Measurements from ENCODE around the gene STEAP1B.
"Not testable (repeated sequence)": the region's sequence is repeated elsewhere in the genome, so short reads cannot be mapped to it uniquely, and the experiment has no call there.

STEAP1B gene

GRCh38 chr7:22496296-22496888 is 3.6 kb downstream of the STEAP1B start:
- not testable (repeated sequence) for DNase-seq

DNA sequence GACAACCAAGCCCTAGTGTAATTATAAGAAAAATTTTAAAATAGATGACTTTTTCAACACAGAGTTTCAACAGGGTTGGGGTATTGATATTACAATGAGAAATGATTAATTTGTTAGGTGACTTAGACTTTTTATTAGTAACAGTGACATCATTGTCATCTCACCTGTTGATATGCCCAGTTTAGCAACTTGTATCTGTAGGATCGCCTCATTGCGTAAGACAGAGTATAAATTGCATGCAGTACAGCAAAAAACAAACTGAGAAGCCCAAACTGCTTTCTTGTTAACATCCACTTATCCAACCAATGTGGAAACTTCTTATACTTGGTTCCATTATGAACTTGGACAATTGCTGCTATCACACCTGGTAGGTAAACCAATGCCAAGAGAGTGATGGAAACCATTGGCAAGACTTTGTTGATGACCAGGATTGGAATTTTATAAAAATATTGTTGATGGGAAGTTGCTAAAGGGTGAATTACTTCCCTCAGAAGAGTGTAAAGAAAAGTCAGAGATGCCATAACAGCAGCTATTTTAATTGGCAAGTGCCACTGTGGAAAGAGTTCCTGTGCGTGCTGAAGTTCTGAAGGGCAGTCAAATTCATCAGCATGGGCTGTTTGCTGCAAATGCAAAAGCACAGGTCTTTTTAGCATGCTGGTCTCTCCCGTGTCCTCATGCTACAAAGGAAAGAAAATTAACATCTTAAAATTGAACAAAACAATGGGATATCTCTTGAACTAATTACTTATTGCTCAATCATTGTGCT is 6.6 kb downstream of the STEAP1B start:
- DNase-seq, result not testable (repeated sequence)

GRCh38 chr7:22488643-22489462 is 11.1 kb downstream of the STEAP1B start:
- peak; percentile 65 for DNase-seq

GRCh38 chr7:22487978-22488642 is 11.9 kb downstream of the STEAP1B start:
- no peak for DNase-seq

DNA sequence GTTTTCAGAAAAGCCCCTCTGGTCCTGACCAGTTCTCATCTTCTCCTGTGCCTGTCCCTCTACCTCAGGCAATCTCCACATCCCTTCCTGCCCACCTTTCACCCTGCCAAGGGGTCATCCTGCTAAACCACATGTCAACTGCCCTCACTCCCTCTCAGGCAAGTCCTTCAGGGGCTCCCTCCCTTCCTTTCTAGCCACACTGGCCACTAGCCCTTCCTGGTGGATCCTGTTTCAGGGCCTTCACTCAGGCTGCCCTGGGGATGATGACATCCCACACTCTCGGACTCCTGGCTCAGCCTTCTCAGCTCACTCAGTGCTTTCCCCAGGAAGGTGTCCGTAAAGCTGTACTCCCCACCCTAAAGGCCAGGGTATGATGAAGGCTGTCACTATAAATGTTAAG is 13.4 kb downstream of the STEAP1B start:
- DNase-seq, result no peak

DNA sequence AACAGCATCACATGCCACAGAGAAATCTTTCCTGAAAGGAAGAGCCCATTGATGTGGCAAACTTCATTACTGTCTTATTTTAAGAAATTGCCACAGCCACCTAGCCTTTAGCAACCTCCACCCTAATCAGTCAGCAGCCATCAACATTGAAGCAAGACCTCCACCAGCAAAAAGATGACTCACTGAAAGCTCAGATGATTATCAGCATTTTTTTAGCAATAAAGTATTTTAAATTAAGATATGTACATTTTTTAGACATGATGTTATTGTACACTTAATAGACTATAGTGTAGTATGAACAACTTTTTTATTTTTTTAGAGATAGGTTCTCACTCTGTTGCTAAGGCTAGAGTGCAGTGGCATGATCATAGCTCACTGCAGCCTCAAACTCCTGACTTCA is 14.8 kb downstream of the STEAP1B start:
- no peak for DNase-seq

- DNase-seq, result no peak
Measured at GRCh38 chr7:22482503-22482902, 17.5 kb downstream of the STEAP1B start.

- DNase-seq, result peak; percentile 10
Measured at GRCh38 chr7:22481726-22482125, 18.3 kb downstream of the STEAP1B start.

- DNase-seq, result no peak
Measured at GRCh38 chr7:22480523-22481075, 19.4 kb downstream of the STEAP1B start.

- DNase-seq, result no peak
Measured at GRCh38 chr7:22477876-22478450, 22.0 kb downstream of the STEAP1B start.

- no peak for DNase-seq
Measured at GRCh38 chr7:22477262-22477661, 22.7 kb downstream of the STEAP1B start.

GRCh38 chr7:22476824-22477223 is 23.2 kb downstream of the STEAP1B start:
- no peak for DNase-seq

DNA sequence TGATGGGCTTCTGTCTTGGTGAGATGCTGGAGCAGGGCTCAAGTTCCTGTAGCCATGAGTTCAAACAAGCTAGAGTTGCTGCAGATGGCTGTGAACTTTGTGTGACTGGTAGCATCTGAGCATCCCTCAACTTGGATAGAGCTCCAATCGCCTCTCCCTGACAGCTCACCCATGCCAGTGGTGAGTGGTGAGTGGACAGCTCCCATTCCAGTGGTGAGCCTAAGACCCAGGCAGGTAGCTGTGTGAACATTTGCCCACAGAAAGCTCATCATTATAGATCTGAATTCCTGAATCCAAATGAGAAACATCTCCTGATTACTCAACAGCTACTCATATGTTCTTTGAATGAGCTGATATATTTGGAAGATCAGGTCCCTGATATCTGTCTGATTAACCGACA is 25.3 kb downstream of the STEAP1B start:
- DNase-seq, result no peak

- no peak for DNase-seq
Measured at GRCh38 chr7:22470981-22471380, 29.0 kb downstream of the STEAP1B start.

GRCh38 chr7:22469371-22470143 is 30.4 kb downstream of the STEAP1B start:
- DNase-seq, result no peak

- no peak for DNase-seq
Measured at GRCh38 chr7:22468609-22469008, 31.4 kb downstream of the STEAP1B start.

DNA sequence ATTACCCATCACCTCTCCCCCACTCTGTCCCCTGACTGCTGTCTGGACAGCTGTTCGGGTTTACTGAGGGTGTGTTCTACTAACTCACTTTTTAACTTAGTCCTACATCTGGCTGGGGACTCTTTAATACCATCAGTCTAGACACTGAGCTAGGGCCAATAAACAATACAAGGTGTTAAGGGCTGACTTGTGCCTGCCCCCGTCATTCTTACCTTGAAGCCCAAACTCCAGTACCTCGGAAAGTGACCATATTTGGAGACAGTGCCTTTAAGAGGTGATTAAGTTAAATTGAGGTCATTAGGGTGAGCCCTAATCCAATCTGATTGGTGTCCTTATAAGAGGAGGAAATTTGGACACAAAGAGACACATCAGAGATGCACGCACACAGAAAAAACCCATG is 35.7 kb downstream of the STEAP1B start:
- DNase-seq, result no peak

DNA sequence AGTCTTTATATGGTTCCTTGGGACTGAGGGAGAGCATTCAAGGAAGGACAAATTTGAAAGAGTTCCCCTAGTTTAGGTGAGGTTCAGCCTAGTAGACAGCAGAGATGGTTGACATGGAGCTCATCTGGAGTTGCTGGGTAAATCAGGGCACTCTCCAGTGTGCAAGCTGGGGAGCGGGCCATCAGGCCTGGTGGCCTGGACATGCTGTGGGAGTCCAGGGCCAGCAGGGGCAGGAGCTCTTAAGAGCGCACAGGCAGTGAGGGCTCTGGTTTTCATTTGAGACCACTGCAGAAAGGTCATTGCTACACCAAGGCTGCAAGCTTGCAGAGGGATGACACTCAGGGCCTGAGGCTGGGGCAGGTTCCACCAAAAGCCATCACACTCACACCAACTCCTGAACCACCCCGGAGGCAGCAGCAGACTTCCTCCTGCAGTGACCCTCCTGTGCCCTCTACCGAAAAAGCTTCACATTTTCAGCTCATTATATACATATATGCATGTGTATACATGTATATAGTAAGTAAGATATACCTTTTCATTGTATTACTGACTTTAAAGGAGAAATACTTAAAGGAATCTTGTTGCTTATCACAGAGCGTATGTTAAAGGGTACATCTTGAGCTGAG is 39.5 kb downstream of the STEAP1B start:
- no peak for DNase-seq

- DNase-seq, result no peak
Measured at GRCh38 chr7:22457471-22457870, 42.5 kb downstream of the STEAP1B start.

DNA sequence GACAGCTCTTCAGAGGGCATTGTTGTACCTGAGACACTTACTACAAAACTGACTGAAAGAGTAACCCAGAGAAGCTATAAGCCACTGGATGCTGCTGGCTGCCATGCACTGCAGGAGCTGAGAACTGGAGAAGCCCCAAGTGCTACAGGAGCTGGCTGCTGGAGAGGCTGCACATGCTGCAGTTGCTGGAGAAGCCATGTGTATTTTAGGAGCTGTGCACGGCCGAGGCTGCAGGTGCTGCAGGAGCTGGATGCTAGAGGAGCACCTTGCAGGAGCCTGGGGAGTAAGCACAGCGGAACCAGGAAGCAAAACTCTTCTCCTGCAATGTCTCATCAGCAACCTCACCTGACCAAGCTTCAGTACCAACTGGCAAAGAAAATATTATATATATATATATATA is 45.5 kb downstream of the STEAP1B start:
- no peak for DNase-seq

GRCh38 chr7:22452960-22453558 is 46.9 kb downstream of the STEAP1B start:
- DNase-seq, result no peak
